GM21529 (cell line): ENCODE data around the gene NRG3.

ENCODE experiments used
- ATAC-seq: cut with Tn5 transposase; IDR thresholded peaks from one replicate; pipeline ENCODE4 v1.9.1; 2021; ENCODE audit not compliant: unreplicated experiment

Gene NRG3

DNA sequence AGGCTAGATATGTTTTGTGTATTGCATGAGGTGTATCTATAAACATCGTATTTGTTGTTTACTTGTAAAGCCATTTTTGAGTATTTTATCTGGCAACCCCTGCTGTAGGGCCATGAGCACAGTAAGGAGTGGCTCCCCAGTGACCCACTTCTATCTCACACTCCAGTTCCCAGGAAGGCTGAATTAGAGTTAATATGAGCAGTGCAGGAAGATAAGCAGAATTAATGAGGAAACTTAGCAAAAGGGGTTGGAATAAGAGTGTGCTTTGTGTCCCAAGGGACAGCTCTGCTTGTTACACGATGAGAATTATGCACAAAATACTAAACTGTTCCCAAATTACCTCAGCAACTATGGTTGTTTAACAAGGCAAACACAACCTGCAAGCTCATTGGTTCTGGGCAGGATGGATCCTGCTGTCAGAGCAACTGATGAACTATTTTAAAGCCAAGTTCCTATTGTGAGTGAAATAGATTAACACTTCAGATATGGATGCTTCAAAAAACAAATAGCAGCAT, 1005.8 kb downstream of the NRG3 start:
- no peak for ATAC-seq

DNA sequence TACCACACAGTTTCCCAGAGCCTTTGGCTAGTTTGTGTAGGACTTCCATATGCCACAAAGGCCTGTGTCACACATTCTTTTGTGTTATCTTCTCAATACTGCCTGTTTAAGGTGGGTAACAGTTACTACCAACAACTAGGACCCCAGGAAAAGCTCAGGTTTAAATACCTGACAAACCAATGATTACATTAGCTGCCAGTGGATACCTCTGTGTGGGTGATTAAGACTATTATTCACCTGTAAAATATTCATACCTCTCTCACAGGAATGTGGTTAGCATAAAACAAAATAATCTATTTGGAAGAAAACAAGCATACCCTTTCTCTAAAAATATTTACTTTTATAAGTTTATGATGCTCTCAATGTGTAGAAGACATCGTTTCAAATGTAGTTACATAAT, 1007.7 kb downstream of the NRG3 start:
- no peak for ATAC-seq

DNA sequence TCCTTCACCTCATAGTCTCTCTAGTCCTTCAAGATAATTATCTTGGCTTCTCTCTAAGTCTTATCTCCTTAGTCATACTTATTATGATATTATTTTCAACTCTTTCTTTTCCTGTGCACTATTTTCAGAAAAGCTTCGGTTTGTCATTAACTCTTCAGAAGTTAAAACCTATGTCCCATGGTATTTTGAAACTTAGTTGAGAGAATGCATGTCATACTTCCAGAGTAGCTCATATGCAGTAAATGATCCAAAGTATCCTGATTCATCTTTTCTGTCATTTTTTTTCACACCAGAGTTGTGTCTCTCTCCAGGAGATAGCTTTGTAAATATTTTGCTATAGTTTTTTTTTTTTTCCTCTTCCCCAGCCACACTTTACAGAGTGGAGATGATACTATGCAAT, 1008.6 kb downstream of the NRG3 start:
- no peak for ATAC-seq

DNA sequence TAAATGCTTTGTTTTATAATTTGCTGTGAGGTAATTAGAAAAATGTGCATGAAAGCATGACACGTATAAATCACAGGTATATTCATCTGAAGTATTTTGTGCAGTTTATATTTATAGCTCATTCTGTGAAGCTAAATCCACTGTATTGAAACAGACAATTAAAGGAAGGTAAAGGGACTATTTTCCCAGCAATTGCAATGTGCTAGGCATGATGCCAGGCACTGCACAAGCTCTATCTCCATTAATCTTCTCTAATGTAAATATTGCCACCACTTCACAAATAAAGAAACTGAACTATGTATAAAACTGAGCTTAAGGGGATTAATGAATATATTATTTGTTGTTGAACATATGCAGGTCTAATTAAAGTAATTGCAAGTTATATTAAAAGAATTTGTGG, 1012.5 kb downstream of the NRG3 start:
- no peak for ATAC-seq

GRCh38 chr10:82888809-82889455, 1013.9 kb downstream of the NRG3 start:
- no peak for ATAC-seq

DNA sequence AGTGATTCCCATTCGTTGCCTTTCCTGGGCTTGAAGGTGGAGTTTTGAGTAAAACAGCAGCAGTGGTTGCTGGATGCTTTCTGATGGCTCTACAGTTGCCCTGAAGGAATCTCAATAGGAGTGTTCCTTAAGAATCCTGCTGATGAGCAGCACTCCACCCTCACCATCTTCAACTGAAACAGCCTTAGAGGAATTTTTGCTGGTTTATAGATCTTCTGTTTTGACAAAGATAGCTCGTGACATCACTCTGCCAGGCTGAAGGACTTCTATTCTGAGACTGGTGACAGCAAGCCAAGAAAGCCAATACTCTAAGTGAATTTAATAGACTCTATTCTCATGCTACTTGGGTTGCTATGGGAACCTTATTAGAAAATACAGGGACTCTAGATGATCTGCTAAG, 1014.7 kb downstream of the NRG3 start:
- no peak for ATAC-seq

DNA sequence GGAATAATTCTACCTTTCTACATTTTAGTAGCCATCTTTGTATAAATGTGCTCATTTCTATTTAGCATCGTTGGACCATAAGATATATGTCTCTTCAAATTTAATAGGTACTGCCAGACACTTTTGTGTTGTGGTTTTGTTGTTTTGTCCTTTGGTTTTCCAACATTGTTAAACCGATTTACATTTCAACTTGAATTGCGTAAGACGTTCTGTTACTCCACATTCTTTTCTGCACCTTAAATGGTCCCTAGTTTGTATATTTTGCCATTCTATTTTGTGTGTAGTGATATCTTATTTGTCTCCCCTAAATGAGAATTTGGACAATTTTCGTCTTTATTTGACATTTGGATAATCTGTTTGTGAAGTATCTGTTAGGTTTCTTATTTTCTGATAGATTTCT, 1015.6 kb downstream of the NRG3 start:
- no peak for ATAC-seq

DNA sequence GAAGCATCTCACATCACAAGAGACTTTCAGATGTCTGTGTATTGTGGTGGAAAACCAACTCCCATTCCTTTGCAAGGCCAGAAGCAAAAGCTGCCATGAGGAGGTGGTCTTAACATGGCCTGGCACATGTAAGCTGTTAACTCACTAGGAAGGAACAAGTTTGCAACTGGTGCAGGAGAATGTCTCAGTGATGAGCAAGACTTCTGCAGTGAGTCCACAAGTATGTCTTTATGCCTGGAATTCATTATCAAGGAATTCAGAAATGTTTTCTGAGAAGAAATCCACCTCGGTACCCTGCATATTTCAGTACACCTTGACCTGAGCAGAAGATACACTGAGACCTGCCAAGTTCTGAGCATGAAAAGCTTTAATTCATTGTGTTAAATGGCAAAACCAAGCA, 1033.1 kb downstream of the NRG3 start:
- no peak for ATAC-seq

- ATAC-seq: no peak
Measured at GRCh38 chr10:82908751-82909150, 1033.8 kb downstream of the NRG3 start.

DNA sequence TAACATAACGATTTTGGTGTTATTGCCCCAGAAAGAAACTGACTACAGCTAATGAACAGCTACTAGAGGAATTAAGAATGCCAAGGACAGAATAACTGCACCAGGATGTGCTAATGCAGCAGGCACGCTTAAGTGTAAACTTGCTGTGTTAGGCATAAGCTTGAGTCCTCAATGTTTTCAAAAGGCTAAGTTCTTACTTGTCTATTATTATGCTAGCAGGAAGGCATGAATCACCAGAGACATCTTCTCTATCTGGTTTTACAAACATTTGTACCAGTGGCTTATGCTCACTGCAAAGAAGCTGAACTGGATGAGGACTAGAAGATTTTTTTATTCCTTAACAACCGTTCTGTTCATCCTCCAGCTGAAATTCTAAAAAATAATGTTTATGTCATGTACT, 1035.3 kb downstream of the NRG3 start:
- ATAC-seq: no peak

GRCh38 chr10:82914655-82915136, 1039.7 kb downstream of the NRG3 start:
- no peak for ATAC-seq

- no peak for ATAC-seq
Measured at GRCh38 chr10:82916941-82917340, 1041.9 kb downstream of the NRG3 start.

- no peak for ATAC-seq
Measured at GRCh38 chr10:82918022-82918421, 1043.0 kb downstream of the NRG3 start.

DNA sequence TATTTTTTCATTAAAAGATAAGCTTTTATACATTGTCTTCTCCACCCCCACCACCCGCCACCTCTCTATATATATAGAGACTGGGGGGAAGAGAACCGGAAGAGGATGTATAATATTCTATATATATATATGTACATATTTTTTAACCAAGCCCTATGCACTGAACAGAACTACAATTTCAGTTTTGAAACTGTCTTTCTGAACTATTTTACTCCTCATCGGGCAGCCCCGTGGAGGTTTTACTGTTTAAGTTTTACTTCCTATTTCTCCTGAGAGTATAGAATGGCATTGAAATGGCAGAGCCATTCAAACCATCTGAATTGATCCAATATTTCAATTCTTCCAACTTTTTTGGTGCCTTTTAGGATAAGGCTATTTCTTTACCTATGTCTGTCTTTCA, 1047.1 kb downstream of the NRG3 start:
- no peak for ATAC-seq

- no peak for ATAC-seq
Measured at GRCh38 chr10:82922755-82923154, 1047.8 kb downstream of the NRG3 start.

DNA sequence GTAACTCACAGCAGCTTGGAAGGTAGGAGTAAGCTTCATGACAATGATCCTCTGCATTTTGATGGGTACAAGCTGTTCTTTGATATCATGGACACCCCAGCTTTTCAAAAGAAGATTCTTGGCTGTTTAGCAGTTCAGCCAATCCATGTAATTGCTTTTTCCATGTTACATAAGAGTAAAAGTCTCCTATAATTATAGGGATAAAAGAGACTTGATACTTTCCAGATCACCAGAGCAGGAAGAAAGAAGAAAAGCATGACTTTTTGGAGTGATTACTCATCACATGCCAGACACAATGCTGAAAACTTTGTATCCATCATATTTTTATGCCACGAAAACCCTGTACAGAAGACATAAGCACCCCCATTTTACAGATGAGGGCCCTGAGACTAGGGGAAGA, 1049.7 kb downstream of the NRG3 start:
- ATAC-seq: no peak

DNA sequence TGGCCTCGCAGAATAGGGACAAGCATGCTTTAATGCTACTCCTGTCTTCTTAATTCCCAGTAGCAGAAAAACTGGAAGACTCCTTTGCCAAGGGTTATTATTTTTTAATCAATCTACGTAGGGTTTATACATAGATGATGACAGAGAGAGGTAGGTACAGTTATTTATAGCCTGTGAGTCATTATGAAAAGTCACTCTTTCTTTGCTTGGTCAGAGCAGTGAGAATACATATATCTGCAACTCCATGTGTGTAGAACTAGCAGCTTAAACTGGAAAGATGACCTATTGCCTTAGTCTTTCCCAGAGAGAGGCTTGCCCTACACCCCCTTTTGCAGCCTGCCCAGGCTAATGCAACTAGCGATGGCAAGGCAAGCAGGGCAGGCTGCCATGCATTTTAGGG, 1050.6 kb downstream of the NRG3 start:
- no peak for ATAC-seq

DNA sequence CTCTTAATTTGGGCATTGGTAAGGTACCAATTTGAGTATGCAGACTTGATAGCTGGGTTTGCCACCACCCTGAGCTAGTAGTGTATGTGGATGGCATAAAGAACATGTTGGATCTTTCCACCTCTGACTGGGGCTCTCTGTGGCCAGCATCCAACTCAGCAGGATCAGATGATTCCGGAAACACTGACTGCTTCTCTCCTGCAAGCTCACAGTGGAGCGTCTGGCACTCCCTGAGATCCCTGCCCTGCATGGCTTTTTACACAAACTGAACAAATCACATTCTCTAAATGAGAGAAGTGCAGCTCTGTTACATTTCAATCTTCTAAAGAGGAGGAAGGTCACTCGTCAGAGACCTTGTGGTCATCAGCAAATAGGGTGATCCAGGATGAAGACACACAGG, 1057.5 kb downstream of the NRG3 start:
- ATAC-seq: no peak

DNA sequence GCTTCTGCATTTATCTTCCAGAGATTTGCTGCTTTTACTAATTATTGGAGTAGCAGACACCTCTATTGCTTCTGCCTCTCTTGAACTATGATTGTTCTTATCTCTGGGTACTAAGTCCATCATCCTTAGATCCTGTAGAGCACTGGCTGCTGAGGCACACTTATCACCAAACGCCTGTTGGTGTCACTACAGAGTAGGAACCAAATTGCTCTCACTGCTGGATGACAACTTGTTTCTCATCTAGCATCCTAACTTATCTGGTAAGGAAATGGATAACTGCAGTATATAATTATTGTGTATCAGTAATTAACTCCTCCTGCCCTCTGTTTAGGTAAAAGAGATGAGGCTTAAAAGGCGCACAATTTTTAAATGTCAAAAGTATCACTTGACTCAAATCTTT, 1059.4 kb downstream of the NRG3 start:
- no peak for ATAC-seq

DNA sequence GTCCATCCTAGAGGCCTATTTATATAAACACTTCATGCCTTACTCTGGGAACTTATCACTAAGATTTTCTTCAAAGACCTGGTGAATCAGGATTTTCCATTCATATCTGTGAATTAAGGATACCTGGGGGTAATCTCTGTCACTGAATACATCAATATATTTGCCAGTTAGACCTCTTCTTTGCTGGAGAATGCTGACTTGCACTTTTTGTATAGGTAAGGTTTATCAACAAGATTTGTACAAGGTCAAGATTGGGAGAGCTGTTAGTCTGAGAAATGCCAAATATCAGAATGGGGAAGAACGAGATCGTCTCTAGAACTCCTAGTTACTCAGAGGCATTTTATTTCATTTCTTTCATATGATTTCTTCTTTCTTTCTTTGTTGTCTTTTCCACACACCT, 1060.0 kb downstream of the NRG3 start:
- ATAC-seq: no peak

GRCh38 chr10:82938331-82938730, 1063.3 kb downstream of the NRG3 start:
- ATAC-seq: no peak

DNA sequence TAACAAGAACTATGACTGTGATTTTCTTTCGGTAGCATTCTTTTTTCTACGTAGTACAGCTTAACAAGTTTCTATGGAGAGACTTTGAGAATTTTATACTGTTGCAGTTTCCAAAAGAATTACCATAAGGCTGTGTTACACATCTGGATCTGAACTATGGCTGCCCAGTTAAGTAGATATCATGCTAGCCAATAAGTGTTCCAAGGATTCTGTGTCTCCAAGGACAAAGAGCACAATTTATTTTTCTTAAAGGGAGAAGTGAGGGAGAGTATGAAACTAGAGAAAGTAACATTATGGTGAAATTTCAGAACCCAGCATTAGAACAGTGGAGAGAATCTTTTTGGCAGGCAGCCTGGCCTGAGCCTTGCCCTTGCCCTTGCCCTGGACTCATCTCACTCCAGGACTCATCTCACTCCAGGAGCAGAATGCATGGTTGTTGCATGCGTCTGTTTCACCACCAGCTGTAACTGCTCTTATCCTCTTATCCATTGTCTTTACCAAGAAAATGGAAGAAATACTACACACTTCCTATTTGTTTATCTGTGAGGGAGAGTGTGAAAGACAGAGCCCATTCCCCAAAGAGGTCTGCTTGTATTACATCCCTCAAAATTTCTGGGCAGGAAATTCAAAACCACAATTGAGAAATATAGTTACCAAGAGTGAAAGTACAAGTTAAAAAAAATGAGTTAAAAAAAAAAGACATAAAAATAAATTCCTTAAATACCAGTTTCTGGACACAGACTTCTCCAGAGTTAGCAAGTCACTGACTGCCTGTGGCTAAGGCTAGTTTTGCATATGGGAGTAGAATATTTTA, 1067.5 kb downstream of the NRG3 start:
- ATAC-seq: no peak
